ENCODE measurements around the gene TSPYL1.

Gene TSPYL1

GRCh38 chr6:116256694-116257093, 23.0 kb downstream of the TSPYL1 start:
- no peak for FAIRE-seq

DNA sequence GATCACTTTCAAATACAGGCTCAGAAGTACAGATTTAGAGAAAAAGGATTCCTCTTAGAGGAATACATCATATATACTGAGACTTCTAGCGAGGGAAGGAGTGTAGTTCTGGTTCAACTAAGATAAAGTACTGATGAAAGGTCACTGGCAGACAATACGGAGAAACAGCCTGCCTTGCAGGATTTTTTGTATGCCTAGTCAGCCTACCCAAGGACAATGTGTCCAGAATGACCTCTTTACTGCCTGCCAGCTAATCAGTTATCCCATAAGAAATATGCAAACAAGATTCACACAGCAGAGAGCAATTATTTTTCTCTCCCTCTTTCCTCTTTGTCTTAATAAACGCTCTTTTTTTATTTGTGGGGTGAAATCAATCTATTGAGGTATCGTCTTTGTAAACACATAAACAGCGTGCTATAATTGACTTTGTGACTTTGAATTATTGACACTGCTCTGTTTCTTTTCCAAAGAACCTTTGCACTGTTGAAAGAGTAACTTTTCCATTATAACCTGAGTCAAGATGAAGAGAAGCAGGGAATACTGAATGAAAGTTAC, 24.4 kb downstream of the TSPYL1 start:
- FAIRE-seq, result no peak

DNA sequence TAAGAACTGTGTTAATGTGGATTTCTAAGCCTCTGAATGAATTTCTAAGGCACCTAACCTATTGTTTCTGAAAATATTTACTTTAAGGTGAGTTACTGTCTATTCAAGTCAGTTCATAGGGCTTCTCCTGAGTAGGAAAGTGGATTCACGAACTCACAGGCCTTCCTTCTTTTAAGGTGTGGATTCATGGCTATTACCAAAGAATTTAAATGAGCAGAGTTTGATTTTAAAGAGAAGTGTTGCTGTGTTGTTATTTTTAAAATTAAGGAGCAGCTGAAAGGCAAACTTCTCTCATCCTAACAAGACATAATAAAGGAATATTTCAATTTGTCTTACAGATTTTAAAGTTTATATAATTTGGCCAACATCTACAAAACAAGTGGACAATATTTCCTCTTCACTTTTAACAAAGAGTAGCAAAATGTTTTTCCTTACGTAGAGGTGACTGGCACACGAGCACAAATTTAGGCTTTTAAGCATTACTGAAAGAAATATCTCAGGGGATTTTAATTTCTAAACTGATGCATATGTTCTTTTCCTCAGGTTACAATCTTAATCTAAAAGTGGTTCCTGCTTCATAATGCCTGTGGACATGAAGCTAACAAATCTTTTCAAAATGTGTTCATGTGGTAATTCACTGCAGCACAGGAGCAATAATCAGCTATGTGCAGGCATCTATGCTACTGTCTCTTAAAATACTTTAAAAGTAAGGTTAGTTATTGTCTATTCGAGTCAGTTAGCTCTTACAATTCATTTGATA, 25.3 kb downstream of the TSPYL1 start:
- FAIRE-seq, result no peak

DNA sequence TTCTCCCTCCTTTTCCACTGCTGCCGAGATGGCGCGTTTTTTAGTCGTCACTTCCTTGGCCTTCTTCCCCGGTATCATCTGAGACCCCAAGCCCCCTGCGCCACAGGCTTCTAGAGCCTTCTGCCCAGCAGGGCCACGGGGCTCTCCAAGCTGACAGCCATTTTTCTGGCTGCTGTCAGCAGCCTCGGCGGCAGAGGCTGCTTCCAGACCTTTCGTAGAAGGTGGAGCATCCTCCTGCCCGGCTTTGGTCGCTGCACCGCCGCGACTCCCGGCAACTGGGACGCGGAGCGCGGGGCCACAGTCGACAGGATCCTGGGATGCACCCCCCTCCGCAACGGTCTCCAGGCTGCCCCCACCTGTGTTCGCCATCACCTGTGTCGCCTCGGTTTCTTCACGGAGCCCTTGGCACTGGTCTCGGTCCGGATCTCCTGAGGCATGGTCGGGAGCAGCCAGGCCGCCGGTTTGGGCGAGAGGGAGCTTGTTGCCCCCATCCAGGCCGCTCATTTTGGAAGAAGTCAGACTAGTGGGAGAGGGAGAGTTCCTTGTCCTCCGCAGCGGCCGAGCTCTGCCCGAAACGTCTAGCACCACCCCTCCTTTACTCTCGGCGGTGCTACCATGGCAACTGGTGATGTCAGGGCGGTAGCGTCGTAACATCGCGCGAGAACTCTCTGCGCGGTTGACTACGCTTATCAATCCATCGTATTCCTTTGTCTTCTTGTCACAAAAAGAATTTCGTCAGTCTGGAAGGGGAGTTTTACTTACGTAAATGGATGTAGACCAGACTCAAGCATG, 26.0 kb downstream of the TSPYL1 start, which contains the start of gene TSPYL4:
TSS of gene TSPYL4 (minus strand) at position 571 of the 792 bp plus-strand sequence. CDS start at position 504, 67 bp downstream.
- FAIRE-seq, result peak; percentile 44

- no peak for FAIRE-seq
These were observed 26.6 kb downstream of the TSPYL1 start for GRCh38 chr6:116253188-116253504.

DNA sequence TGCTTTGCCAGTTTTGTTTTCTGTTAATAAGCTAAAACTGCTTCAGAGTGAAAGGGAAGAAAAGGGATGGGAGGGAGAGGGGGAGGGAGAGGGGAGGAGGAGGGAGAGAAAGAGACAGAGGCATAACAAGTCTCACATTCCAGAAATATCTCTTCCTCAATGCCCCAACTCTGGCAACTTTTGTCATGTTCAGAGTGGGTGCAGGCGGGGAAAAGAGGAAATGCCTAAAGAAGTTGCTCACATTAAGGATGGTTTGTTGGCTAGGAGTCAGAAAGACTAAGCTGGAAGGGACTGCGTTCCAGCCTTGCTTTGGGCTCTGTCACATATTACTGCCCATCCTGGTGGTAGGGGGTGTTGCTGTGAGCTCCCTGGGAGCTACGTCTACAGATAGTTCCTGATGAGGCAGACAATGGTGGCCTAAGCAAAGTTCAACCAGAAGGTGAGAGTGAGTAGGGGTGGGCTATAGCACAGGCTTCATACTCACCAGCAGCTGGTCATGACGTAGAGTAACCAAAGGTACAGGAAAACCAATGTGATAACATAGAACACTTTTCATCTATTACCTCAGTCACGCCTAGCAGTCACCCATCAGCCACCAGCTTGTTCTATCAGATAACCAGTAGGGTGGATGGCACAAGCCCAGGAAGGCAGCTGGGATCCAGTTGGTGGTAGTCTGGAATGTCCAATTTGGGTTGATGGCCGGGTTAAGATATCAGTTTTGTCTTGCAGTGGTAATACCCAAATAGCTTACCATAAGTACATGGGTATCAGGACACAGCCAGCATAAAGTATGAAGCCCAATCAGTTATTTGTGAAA, 28.0 kb downstream of the TSPYL1 start:
- FAIRE-seq, result no peak

DNA sequence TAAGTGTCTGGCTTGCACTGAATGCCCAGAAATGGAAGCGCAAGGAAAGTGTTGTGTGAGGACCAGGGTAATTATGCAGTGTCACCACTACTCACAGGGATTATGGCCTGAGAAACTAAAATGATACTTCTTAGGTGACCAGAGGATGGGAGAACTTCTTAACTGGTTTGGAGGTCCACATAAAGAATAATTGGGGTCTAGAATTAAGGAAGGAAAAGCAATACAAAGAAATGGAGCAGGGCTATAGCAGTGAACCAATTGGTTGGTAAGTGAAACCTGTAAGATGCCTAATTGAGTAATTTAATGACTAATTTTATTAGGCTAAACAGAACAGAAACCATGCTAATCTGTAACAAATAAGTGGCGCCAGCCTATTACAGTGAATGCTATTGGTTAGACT, 31.2 kb downstream of the TSPYL1 start:
- FAIRE-seq, result no peak

- FAIRE-seq, result no peak
These were observed 32.4 kb downstream of the TSPYL1 start for GRCh38 chr6:116247285-116247684.

GRCh38 chr6:116246089-116246488, 33.6 kb downstream of the TSPYL1 start:
- FAIRE-seq, result no peak

- FAIRE-seq, result no peak
These were observed 35.4 kb downstream of the TSPYL1 start for GRCh38 chr6:116244284-116244683.

DNA sequence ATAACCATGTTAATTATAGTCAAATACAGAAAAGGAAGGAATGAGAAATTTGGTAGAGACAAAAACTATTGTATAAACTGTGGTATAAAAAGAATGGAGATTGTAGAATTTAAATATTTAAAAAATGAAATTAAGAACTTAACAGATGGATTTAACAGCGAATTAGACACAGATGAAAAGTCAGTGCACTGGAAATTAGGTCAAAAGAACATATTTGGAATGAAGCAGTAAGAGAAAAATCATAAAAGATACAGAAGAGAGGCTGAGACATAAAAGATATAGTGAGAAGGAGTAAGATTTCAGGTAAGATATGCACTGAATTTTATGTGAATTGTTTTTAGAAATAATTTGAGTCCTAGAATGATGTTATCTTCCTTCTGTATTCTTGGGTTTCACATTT, 39.9 kb downstream of the TSPYL1 start:
- FAIRE-seq, result no peak

DNA sequence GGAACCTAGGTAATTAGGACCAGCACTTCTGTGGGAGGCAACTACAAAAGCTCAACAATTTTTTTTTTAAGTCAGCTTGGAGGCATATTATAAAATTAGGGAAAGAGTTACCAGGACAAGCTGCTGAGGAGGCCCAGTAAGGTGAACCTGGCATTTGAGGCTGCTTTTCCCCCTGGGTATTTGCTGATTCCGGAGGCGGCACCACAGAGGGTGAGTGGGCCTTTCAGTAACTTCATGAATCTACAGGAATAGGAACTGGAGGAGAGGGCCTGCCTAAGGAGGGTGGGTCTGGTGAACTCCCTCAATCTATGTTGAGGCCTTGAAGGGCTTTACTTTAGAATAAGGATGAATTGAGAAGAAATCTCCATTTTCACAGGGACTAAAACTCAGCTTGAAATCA, 40.5 kb downstream of the TSPYL1 start:
- no peak for FAIRE-seq

DNA sequence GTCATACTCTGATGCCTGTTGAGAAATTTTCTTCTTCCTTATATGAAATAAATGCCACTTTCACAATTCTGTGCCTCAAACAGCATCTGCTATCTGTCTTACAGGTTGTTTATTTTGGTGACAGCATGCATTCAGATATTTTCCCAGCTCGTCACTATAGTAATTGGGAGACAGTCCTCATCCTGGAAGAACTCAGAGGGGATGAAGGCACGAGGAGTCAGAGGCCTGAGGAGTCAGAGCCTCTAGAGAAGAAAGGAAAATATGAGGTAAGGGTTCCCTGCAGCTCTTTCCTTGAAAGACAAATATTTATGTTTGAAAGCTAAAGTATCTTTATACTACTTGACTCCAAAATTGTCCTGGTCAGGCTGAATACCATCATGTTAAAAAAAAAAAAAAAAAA, 41.6 kb downstream of the TSPYL1 start:
- no peak for FAIRE-seq

- no peak for FAIRE-seq
These were observed 45.0 kb downstream of the TSPYL1 start for GRCh38 chr6:116234689-116235088.

- FAIRE-seq, result no peak
These were observed 50.3 kb downstream of the TSPYL1 start for GRCh38 chr6:116229287-116229913.

Measured in A204.1 (cell line).